Activated naive CD4-positive, alpha-beta T cell treated with Interleukin-2 at 50 U/mL for 16 hours (primary cell): ENCODE results near the gene TNFRSF1A.
"Not testable (repeated sequence)": the region's sequence is repeated elsewhere in the genome, so short reads cannot be mapped to it uniquely, and the experiment has no call there.

Experiments used
- DNase-seq: peaks from one replicate; pipeline ENCODE4 v3.0.0-alpha.2; 2020

TNFRSF1A gene

DNA sequence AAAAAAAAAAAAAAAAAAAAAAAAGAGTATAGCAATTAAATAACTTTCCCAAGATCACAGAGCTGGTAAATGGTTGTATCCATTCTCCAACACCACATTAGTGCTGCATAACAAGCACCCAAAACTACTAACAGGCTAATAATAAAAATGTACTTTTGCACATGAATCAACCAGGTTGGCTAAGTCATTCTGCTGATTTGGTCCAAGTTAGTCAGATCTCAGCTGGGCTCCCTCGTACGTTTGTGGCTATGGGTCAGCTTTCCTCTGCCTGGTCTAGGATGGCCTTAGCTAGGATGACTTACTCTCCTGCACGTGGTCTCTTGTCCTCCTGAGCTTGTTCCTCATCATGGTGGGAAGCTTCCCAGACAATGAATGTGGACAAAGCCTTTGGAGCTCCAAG, 39.3 kb downstream of the TNFRSF1A start:
- no peak for DNase-seq

DNA sequence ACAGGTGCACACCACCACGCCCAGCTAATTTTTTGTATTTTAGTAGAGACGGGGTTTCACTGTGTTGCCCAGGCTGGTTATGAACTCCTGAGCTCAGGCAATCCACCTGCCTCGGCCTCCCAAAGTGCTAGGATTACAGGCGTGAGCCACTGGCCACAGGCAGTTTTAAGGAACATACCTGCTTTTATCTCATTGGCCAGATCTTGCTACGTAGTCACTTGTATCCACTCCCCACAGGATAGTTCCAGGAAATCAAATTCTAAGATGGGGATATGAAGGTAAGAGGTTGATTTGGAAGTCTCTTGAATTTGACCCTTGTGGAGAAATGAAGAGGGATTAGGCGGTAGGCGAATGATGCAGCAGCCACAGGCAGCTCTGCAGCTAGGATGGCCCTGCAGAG, 40.2 kb downstream of the TNFRSF1A start:
- DNase-seq: no peak

GRCh38 chr12:6297170-6297569, 44.7 kb downstream of the TNFRSF1A start:
- DNase-seq: no peak

DNA sequence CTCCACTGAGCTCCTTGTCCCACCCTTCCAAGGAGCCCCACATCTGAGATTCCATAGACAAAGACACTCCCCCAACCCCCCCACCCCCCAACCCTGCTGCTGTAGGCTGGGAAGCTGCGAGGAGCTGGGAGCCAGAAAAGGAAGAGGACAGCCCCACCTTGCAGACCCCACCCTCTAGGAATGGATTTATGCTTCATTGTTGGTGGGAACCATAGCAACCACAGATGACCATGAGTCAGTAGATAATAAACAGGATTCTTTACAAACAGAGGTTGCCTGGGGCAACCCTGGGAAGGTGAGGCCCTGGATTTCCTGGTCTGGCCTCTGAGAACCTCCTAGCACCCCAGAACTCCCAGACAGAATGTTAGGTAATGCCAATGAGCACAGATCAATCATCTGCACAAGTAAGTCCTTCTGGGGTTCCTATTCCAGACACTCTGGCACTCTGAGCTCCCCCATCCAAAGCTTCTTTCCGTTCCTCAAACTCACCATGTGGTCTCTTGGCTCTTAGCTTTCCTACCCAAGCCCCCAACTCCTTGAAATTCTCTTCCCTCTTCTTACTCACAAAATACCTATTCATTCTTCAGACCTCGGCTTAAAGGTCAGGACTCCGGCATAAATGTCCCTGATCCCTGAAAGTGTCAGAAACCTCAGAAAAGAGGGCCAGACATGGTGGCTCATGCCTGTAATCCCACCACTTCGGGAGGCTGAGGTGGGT, 46.6 kb downstream of the TNFRSF1A start:
- DNase-seq: no peak

- no peak for DNase-seq
These were observed 47.5 kb downstream of the TNFRSF1A start for GRCh38 chr12:6294156-6295093.

- DNase-seq: no peak
These were observed 49.3 kb downstream of the TNFRSF1A start for GRCh38 chr12:6292606-6293005.

GRCh38 chr12:6289906-6290305, 52.0 kb downstream of the TNFRSF1A start:
- DNase-seq: not testable (repeated sequence)

- not testable (repeated sequence) for DNase-seq
These were observed 52.8 kb downstream of the TNFRSF1A start for GRCh38 chr12:6289081-6289480.

DNA sequence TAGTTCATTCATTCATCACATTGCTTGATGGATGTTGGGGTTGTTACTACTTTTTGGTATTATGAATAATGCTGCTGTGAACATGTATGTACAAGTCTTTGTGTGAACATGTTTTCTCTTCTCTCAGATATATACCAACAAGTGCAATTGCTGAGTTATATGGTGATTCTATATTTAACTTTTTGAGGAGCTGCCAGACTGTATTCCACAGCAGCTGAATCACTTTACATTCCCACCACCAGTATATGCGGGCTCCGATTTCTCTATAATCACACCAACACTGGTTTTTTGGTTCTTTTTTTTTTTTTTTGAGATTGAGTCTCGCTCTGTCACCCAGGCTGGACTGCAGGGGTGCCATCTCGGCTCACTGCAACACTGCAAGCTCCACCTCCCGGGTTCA, 53.6 kb downstream of the TNFRSF1A start:
- DNase-seq: no peak

- DNase-seq: no peak
These were observed 56.2 kb downstream of the TNFRSF1A start for GRCh38 chr12:6285532-6286306.

DNA sequence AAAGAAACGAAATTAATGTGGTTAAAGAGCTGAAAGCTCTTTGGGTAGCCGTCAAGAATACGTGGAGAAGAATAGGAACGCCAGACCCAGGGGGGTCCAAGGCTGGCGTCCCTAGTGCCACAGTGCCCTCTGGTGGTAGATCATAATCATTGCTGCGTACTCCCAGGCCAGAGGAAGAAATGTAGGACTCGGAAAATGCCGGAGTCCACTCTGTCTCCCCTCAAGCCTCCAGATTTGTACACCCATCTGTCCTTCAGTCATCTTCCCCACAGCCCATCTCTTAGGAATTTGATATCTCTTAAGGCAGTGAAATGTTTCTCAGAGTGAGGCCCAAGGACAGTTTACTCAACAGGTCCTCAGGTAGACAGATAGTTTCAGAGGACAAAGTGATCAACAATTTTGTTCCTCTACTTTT, 56.8 kb downstream of the TNFRSF1A start:
- DNase-seq: peak; percentile 52

DNA sequence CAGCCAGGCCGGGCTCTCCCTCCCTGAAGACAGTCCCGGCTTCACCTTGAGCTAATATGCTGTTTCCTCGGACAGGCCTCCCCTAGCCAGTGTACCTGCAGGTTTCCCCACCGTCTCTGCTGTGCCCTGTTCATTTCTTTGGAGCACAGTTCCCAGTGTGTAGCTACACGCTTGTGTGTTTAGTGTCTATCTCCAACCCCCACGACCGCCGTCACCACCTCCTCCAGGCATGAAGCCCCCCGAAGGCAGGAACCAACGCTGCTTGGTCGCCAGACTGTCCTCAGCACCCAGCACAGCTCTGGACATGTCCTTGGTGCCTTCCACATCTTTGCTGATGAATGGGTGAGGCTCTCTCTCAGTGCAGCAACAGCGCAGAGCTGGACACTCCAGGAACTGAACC, 57.6 kb downstream of the TNFRSF1A start:
- DNase-seq: no peak

DNA sequence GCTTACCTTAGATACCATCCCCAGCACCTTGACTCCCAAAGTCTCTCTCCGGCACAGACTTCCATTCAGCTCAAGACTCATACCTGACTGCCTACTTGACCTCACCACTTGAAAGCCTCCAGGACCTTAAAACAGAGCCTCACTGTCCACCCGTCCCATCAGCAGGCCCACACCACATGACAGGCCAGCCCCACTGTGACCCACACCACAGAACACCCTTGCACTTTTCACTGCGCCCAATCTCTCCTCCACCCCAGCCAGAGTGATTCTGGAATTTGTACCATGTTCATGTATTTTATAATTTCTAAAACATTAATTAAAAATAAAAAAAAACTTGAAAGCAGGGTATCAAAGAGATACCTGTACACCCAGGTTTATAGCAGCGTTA, 59.4 kb downstream of the TNFRSF1A start:
- DNase-seq: no peak

DNA sequence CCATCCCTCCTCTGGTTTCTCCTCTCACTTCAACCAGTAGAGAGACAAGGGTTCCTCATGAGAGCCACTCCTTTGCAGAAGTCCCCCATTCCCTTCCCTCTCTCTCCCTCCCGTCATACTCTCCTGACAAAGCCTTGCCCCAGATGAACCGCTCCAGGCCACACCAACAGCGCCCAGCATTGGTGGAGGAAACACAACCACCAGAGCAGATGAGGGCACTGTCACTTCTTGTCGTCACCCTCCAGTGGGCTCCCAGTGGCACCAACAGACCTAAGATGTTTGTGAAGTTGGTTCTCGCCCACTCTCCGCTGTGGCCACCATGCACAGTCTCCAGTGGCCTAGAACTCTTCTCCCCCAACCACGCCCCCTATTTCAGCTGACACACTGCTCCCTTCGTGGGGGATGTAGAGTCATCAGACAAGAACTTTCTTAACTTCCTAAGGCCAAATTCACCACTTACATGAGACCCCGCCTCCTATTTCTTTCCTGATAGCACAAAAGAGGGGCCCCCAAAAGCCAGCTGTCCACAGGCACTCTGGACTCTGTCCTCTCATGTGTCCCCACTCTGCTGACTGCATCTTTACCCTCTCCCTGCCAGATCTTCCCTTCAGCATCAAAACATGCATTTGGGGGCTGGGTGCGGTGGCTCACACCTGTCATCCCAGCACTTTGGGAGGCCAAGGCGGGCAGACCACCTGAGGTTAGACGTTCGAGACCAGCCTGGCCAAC, 60.6 kb downstream of the TNFRSF1A start:
- DNase-seq: no peak

GRCh38 chr12:6280672-6281071, 61.2 kb downstream of the TNFRSF1A start:
- no peak for DNase-seq

GRCh38 chr12:6280053-6280469, 61.8 kb downstream of the TNFRSF1A start:
- DNase-seq: no peak

DNA sequence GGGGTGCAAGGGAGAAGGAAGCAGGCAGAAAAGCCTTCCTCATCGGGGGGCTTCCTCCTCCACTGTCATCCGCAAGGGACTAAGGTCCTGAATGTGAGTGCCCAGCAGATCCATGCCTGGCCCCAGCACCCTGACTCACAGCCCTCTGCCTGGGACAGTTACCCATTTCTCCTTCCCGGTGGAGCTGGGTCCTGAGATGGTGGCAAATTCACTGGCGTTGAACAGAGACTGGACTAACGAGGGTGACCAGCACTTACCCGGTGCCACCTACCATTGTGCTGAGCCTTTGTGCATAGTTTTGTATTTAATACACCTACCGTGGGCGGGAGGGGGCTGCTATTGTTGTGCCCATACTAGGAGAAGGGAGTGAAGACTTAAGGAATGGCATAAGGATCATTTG, 62.2 kb downstream of the TNFRSF1A start:
- no peak for DNase-seq

GRCh38 chr12:6279256-6279628, 62.6 kb downstream of the TNFRSF1A start:
- DNase-seq: no peak
